Osteocyte (in vitro differentiated cells): ENCODE data around the gene NPLOC4. TPM values are rescaled to one million over a fixed set of nuclear protein-coding genes. Genes with fewer than 3 reads are reported as not detected.
"Not testable (repeated sequence)": the region's sequence is repeated elsewhere in the genome, so short reads cannot be mapped to it uniquely, and the experiment has no call there.

ENCODE experiments used
- DNase-seq: peaks from one replicate; pipeline ENCODE4 v3.0.0; 2021; ENCODE audit warnings: mixed read lengths; ENCODE audit not compliant: unreplicated experiment; ENCODE audit errors: extremely low spot score
- H3K27ac Mint-ChIP-seq: one replicate; pipeline ENCODE4 v1.8.0; 2021; ENCODE audit warnings: mild to moderate bottlenecking, mixed read lengths; ENCODE audit not compliant: unreplicated experiment
- H3K27me3 Mint-ChIP-seq: one replicate; pipeline ENCODE4 v1.8.0; 2021; ENCODE audit warnings: mixed read lengths; ENCODE audit not compliant: unreplicated experiment
- H3K36me3 Mint-ChIP-seq: one replicate; pipeline ENCODE4 v1.8.0; 2021; ENCODE audit warnings: mixed read lengths; ENCODE audit not compliant: unreplicated experiment
- H3K4me1 Mint-ChIP-seq: one replicate; pipeline ENCODE4 v1.8.0; 2021; ENCODE audit warnings: mixed read lengths; ENCODE audit not compliant: unreplicated experiment
- H3K4me3 Mint-ChIP-seq: one replicate; pipeline ENCODE4 v1.8.0; 2021; ENCODE audit warnings: mild to moderate bottlenecking, moderate library complexity, mixed read lengths; ENCODE audit not compliant: unreplicated experiment
- H3K9me3 Mint-ChIP-seq: one replicate; pipeline ENCODE4 v1.8.0; 2021; ENCODE audit warnings: mixed read lengths; ENCODE audit not compliant: unreplicated experiment
- CTCF ChIP-seq: fragments of 200-600 bp; sonication (generic); IDR thresholded peaks from 2 replicates; pipeline ENCODE4 v1.5.0; 2021; ENCODE audit warnings: antibody characterized with exemption, mild to moderate bottlenecking, moderate library complexity
- total RNA-seq: library from RNA; stranded (reverse); gene quantifications from 2 replicates; pipeline ENCODE4 v1.2.1, GENCODE V29; 2021

Gene NPLOC4
- total RNA-seq, 1 donor from 2014 or later, result 99.7 TPM

DNA sequence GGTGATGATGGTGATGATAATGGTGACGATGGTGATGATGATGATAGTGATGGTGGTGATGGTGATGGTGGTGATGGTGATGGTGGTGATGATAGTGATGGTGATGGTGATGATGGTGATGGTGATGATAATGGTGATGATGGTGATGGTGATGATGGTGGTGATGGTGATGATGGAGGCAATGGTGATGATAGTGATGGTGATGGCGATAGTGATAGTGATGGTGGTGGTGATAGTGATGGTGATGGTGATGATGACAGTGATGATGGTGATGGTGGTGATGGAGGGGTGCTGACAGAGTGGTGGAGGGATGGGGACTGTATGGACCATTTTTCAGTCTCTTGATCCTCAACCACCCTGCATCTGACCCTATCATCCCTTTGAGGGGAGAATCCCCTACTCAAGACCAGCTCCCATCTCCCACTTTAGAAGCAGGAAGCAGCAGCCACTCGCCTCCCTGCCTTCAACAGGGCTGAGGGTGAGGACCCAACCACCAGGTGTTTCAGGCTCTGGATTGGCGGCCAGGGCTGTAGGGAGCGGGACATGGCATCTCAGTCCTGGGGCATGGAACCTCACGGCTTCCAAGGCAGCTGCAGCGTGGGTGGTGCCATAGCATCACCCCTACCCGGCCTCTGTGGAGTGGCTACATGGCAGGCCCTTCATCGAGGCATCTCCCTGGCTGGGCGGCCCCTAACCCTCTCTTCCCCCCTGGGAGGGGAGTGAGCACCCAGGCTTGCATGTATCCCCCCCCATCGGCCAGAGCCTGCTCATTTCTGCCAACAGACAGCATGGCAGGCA, 104.2 kb downstream of the NPLOC4 start:
- Mint-ChIP-seq H3K4me3 (no peak overlapping the region), H3K27me3 (no peaks in the 10 kb centered on the region), H3K27ac (no peak overlapping the region), H3K36me3 (peaks cover under 1% of the 10 kb centered on the region), H3K9me3 (no peaks in the 10 kb centered on the region), H3K4me1 (peaks cover 8% of the 10 kb centered on the region)
- no peak for DNase-seq
- no peak for TF ChIP-seq CTCF

DNA sequence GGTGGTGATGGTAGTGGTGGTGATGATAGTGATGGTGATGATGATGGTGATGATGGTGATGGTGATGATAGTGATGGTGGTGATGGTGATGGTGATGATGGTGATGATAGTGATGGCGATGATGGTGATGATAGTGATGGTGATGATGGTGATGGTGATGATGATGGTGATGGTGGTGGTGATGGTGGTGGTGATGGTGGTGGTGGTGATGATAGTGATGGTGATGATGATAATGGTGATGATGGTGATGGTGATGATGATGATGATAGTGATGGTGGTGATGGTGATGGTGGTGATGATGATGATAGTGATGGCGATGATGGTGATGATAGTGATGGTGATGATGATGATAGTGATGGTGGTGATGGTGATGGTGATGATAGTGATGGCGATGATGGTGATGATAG, 104.9 kb downstream of the NPLOC4 start:
- not testable (repeated sequence) for H3K4me3 Mint-ChIP-seq, H3K4me1 Mint-ChIP-seq, H3K36me3 Mint-ChIP-seq, DNase-seq, H3K9me3 Mint-ChIP-seq, H3K27me3 Mint-ChIP-seq, H3K27ac Mint-ChIP-seq

DNA sequence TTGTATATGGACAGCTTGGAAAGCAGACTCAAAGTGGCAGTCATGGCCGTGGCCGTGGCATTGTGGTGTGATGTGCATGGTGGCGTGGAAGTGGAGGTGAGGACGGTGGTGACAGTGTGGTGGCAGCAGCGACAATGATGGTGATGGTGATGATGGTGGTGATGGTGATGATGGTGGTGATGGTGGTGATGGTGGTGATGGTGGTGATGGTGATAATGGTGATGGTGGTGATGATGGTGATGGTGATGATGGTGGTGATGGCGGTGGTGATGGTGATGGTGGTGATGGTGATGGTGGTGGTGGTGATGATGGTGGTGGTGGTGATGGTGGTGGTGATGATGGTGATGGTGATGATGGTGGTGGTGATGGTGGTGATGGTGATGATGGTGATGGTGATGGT, 105.9 kb downstream of the NPLOC4 start:
- not testable (repeated sequence) for H3K36me3 Mint-ChIP-seq, H3K9me3 Mint-ChIP-seq, H3K4me3 Mint-ChIP-seq, DNase-seq, H3K4me1 Mint-ChIP-seq, H3K27me3 Mint-ChIP-seq, H3K27ac Mint-ChIP-seq

DNA sequence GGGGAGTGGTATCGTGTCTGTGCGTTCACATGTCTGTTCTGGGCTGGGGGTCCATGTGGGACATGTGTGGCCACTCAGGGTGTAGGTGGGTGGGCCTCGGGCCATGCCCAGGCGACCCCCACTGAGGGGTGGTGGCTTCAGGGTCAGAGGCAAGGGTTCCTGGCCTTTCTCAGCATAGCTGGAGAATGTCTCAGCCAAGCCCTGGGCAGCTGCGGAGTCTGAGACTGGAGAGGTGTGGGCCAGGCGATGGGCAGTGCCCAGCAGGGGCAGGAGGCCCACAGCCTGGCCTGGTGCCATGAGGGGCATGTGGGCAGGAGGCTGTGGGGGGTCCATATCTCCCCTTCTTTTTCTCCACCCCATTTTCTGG, 107.5 kb downstream of the NPLOC4 start:
- Mint-ChIP-seq H3K27ac (no peak overlapping the region), H3K4me3 (no peak overlapping the region), H3K27me3 (no peaks in the 10 kb centered on the region), H3K36me3 (no peaks in the 10 kb centered on the region), H3K9me3 (no peaks in the 10 kb centered on the region), H3K4me1 (peaks cover 6% of the 10 kb centered on the region)
- no peak for TF ChIP-seq CTCF
- no peak for DNase-seq

- no peak for TF ChIP-seq CTCF
- H3K27me3 Mint-ChIP-seq, result no peaks in the 10 kb centered on the region
- no peak for DNase-seq
- no peak overlapping the region for H3K27ac Mint-ChIP-seq
- no peak overlapping the region for H3K4me3 Mint-ChIP-seq
- no peaks in the 10 kb centered on the region for H3K9me3 Mint-ChIP-seq
- no peaks in the 10 kb centered on the region for H3K36me3 Mint-ChIP-seq
- H3K4me1 Mint-ChIP-seq, result peaks cover 4% of the 10 kb centered on the region
Measured at GRCh38 chr17:81528651-81529436, 108.1 kb downstream of the NPLOC4 start.

GRCh38 chr17:81528384-81528650, 108.6 kb downstream of the NPLOC4 start:
- Mint-ChIP-seq H3K4me1 (peaks cover 8% of the 10 kb centered on the region), H3K4me3 (no peak overlapping the region), H3K27ac (no peak overlapping the region), H3K36me3 (no peaks in the 10 kb centered on the region), H3K27me3 (no peaks in the 10 kb centered on the region), H3K9me3 (no peaks in the 10 kb centered on the region)
- no peak for TF ChIP-seq CTCF
- DNase-seq, result no peak
